HEK293 (cell line): ENCODE results near the gene NUDT3.

ENCODE experiments used
- BCL6B ChIP-seq: fragments of 450-650 bp; formaldehyde crosslinking; IDR thresholded peaks from 2 replicates; pipeline ENCODE4 v1.5.1; 2017; ENCODE audit warnings: missing biosample characterization, missing genetic modification characterization
- IKZF3 ChIP-seq: fragments of 450-650 bp; IDR thresholded peaks from 2 replicates; pipeline ENCODE4 v1.5.0; 2018; ENCODE audit warnings: missing biosample characterization, mild to moderate bottlenecking, missing genetic modification characterization, moderate library complexity
- KLF9 ChIP-seq: fragments of 450-650 bp; formaldehyde crosslinking; IDR thresholded peaks from 2 replicates; pipeline ENCODE4 v1.5.1; 2016; ENCODE audit warnings: missing biosample characterization, missing genetic modification characterization, low read depth
- OSR2 ChIP-seq: fragments of 450-650 bp; formaldehyde crosslinking; IDR thresholded peaks from 2 replicates; pipeline ENCODE4 v1.5.1; 2016; ENCODE audit warnings: missing biosample characterization, missing genetic modification characterization
- PRDM1 ChIP-seq: fragments of 450-650 bp; formaldehyde crosslinking; IDR thresholded peaks from 2 replicates; pipeline ENCODE4; 2016; ENCODE audit warnings: missing biosample characterization, missing genetic modification characterization
- REST ChIP-seq: fragments of 450-650 bp; formaldehyde crosslinking; IDR thresholded peaks from 2 replicates; pipeline ENCODE4 v1.5.1; 2016; ENCODE audit warnings: missing biosample characterization, missing genetic modification characterization
- SP2 ChIP-seq: fragments of 450-650 bp; formaldehyde crosslinking; IDR thresholded peaks from 2 replicates; pipeline ENCODE4 v1.5.1; 2016; ENCODE audit warnings: missing biosample characterization, missing genetic modification characterization
- ZBTB1 ChIP-seq: fragments of 450-650 bp; formaldehyde crosslinking; IDR thresholded peaks from 2 replicates; pipeline ENCODE4 v1.5.1; 2016; ENCODE audit warnings: missing biosample characterization, missing genetic modification characterization
- ZBTB10 ChIP-seq: fragments of 450-650 bp; formaldehyde crosslinking; IDR thresholded peaks from 2 replicates; pipeline ENCODE4 v1.5.1; 2016; ENCODE audit warnings: missing biosample characterization, missing genetic modification characterization
- ZBTB26 ChIP-seq: fragments of 450-650 bp; formaldehyde crosslinking; optimal IDR thresholded peaks from 2 replicates; pipeline ENCODE3; 2016; ENCODE audit warnings: missing biosample characterization, mild to moderate bottlenecking, missing genetic modification characterization
- ZBTB7A ChIP-seq: fragments of 450-650 bp; formaldehyde crosslinking; IDR thresholded peaks from 2 replicates; pipeline ENCODE4 v1.5.1; 2016; ENCODE audit warnings: low read depth, missing biosample characterization, missing genetic modification characterization
- ZFHX2 ChIP-seq: fragments of 450-650 bp; formaldehyde crosslinking; conservative IDR thresholded peaks from 2 replicates; pipeline ENCODE4 v1.5.1; 2016; ENCODE audit warnings: missing biosample characterization, missing genetic modification characterization
- ZNF133 ChIP-seq: fragments of 450-650 bp; formaldehyde crosslinking; IDR thresholded peaks from 2 replicates; pipeline ENCODE4 v1.5.1; 2016; ENCODE audit warnings: missing biosample characterization, missing genetic modification characterization
- ZNF140 ChIP-seq: fragments of 450-650 bp; formaldehyde crosslinking; IDR thresholded peaks from 2 replicates; pipeline ENCODE4 v1.5.1; 2016; ENCODE audit warnings: missing biosample characterization, missing genetic modification characterization
- ZNF157 ChIP-seq: fragments of 450-650 bp; formaldehyde crosslinking; IDR thresholded peaks from 2 replicates; pipeline ENCODE4 v1.5.1; 2016; ENCODE audit warnings: missing biosample characterization, missing genetic modification characterization
- ZNF302 ChIP-seq: fragments of 450-650 bp; formaldehyde crosslinking; IDR thresholded peaks from 2 replicates; pipeline ENCODE4 v1.5.1; 2016; ENCODE audit warnings: missing biosample characterization, missing genetic modification characterization, low read depth
- ZNF324 ChIP-seq: fragments of 450-650 bp; formaldehyde crosslinking; IDR thresholded peaks from 2 replicates; pipeline ENCODE4 v1.5.1; 2016; ENCODE audit warnings: missing biosample characterization, missing genetic modification characterization
- ZNF350 ChIP-seq: fragments of 450-650 bp; formaldehyde crosslinking; IDR thresholded peaks from 2 replicates; pipeline ENCODE4 v1.5.0; 2017; ENCODE audit warnings: missing biosample characterization, mild to moderate bottlenecking, missing genetic modification characterization
- ZNF398 ChIP-seq: fragments of 450-650 bp; formaldehyde crosslinking; IDR thresholded peaks from 2 replicates; pipeline ENCODE4 v1.5.1; 2017; ENCODE audit warnings: missing biosample characterization, missing genetic modification characterization
- ZNF423 ChIP-seq: fragments of 450-650 bp; formaldehyde crosslinking; IDR thresholded peaks from 2 replicates; pipeline ENCODE4 v1.5.1; 2016; ENCODE audit warnings: missing biosample characterization, missing genetic modification characterization
- ZNF529 ChIP-seq: fragments of 450-650 bp; formaldehyde crosslinking; IDR thresholded peaks from 2 replicates; pipeline ENCODE4 v1.5.1; 2017; ENCODE audit warnings: missing genetic modification characterization, missing biosample characterization; ENCODE audit not compliant: insufficient replicate concordance
- ZNF544 ChIP-seq: fragments of 450-650 bp; formaldehyde crosslinking; IDR thresholded peaks from 2 replicates; pipeline ENCODE4 v1.5.0; 2017; ENCODE audit warnings: missing biosample characterization, missing genetic modification characterization
- ZNF555 ChIP-seq: fragments of 450-650 bp; formaldehyde crosslinking; conservative IDR thresholded peaks from 2 replicates; pipeline ENCODE4 v1.5.1; 2017; ENCODE audit warnings: missing biosample characterization, mild to moderate bottlenecking, missing genetic modification characterization, inconsistent platforms
- ZNF558 ChIP-seq: fragments of 450-650 bp; formaldehyde crosslinking; IDR thresholded peaks from 2 replicates; pipeline ENCODE4 v1.5.1; 2016; ENCODE audit warnings: missing biosample characterization, missing genetic modification characterization
- ZNF580 ChIP-seq: fragments of 450-650 bp; formaldehyde crosslinking; IDR thresholded peaks from 2 replicates; pipeline ENCODE4 v1.5.1; 2016; ENCODE audit warnings: missing biosample characterization, missing genetic modification characterization
- ZNF664 ChIP-seq: fragments of 450-650 bp; formaldehyde crosslinking; IDR thresholded peaks from 2 replicates; pipeline ENCODE4 v1.5.1; 2016; ENCODE audit warnings: missing biosample characterization, missing genetic modification characterization
- ZNF768 ChIP-seq: fragments of 450-650 bp; formaldehyde crosslinking; IDR thresholded peaks from 2 replicates; pipeline ENCODE4 v1.5.1; 2018; ENCODE audit warnings: missing biosample characterization, mild to moderate bottlenecking, missing genetic modification characterization
- ZNF830 ChIP-seq: fragments of 450-650 bp; IDR thresholded peaks from 2 replicates; pipeline ENCODE4 v1.5.0; 2018; ENCODE audit warnings: missing biosample characterization, missing genetic modification characterization, low read depth, mild to moderate bottlenecking, moderate library complexity
- ZNF843 ChIP-seq: fragments of 450-650 bp; formaldehyde crosslinking; IDR thresholded peaks from 2 replicates; pipeline ENCODE4 v1.5.1; 2016; ENCODE audit warnings: missing biosample characterization, missing genetic modification characterization

NUDT3 gene

GRCh38 chr6:34386316-34387137, 5.9 kb downstream of the NUDT3 start (continued):
- no peak for TF ChIP-seq ZNF302
- TF ChIP-seq ZFHX2 (tag by site-specific recombination) = no peak
- no peak; the same call in 1 of the 2 replicates for TF ChIP-seq ZNF558
- peak; percentile 50; the same call in 1 of the 2 replicates for TF ChIP-seq ZBTB1 (tag by site-specific recombination)
- no peak for TF ChIP-seq ZBTB7A (tag by site-specific recombination)
- no peak for TF ChIP-seq ZNF140 (tag by site-specific recombination)
- no peak for TF ChIP-seq ZNF133 (tag by site-specific recombination)
- no peak for TF ChIP-seq ZNF555
- TF ChIP-seq ZNF324 = peak; percentile 69; the same call in 1 of the 2 replicates
- TF ChIP-seq ZNF664 (tag by site-specific recombination) = no peak
- TF ChIP-seq IKZF3 (tag by site-specific recombination) = peak; percentile 85
- 0 out of 2 replicates have a peak, but pooled peaks have one; percentile 21 for TF ChIP-seq KLF9 (tag by site-specific recombination)
- peak; percentile 65; the same call in 1 of the 2 replicates for TF ChIP-seq ZNF768
- TF ChIP-seq BCL6B (tag by site-specific recombination) = no peak
- no peak for TF ChIP-seq ZNF398
- no peak for TF ChIP-seq ZNF830 (tag by site-specific recombination)
- no peak for TF ChIP-seq ZNF350 (tag by site-specific recombination)
- TF ChIP-seq ZNF544 (tag by site-specific recombination) = no peak
- TF ChIP-seq REST = no peak
- TF ChIP-seq ZBTB10 = no peak
- peak; percentile 79 for TF ChIP-seq ZNF843 (tag by site-specific recombination)
- TF ChIP-seq ZNF529 (tag by site-specific recombination) = no peak
- TF ChIP-seq ZNF423 = peak; percentile 18; the same call in 1 of the 2 replicates
- no peak for TF ChIP-seq PRDM1 (tag by site-specific recombination)
- TF ChIP-seq OSR2 = peak; percentile 99
- TF ChIP-seq ZNF580 (tag by site-specific recombination) = peak; percentile 87
- TF ChIP-seq SP2 (tag by site-specific recombination) = 0 out of 2 replicates have a peak, but pooled peaks have one; percentile 9
- no peak for TF ChIP-seq ZNF157 (tag by site-specific recombination)
- no peak for TF ChIP-seq ZBTB26
